H1 (cell line): ENCODE data around the gene KRT35. TPM values are rescaled to one million over a fixed set of nuclear protein-coding genes. Genes with fewer than 3 reads are reported as not detected.

Experiments used
- CTCF ChIA-PET: fragments of 300-600 bp; sonication (Branson Sonifier 250); formaldehyde crosslinking; loops from one replicate; lab custom pipeline; 2021; ENCODE audit not compliant: partially characterized antibody; lab: Charles Lee
- POLR2A ChIA-PET: fragments of 300-600 bp; sonication (Branson Sonifier 250); formaldehyde crosslinking; loops from one replicate; lab custom pipeline; 2021; ENCODE audit warnings: inconsistent platforms; ENCODE audit not compliant: partially characterized antibody; lab: Charles Lee
- DNase-seq, 2 experiments: peaks; one replicate each; pipeline versions ENCODE4 v3.0.0 to v3.0.0-alpha.2; 2010 to 2022; ENCODE audit warnings: low spot score in 2 of 2, low read depth in 1 of 2, mixed read lengths in 1 of 2
- FAIRE-seq: peaks from 2 replicates; lab custom pipeline; 2011; peaks lifted over from hg19 to GRCh38; lab: Jason Lieb, UNC
- H2AFZ ChIP-seq: 2 replicates; pipeline ENCODE4 v1.8.1; 2012; ENCODE audit warnings: low read length, inconsistent platforms
- H2AK5ac ChIP-seq: 2 replicates; pipeline ENCODE4 v1.6.1; 2013; ENCODE audit warnings: low read depth, low read length
- H2BK120ac ChIP-seq: replicated peaks from 2 replicates; pipeline ENCODE3; 2013; ENCODE audit warnings: low read depth, low read length, inconsistent platforms
- H2BK12ac ChIP-seq: 2 replicates; pipeline ENCODE4 v1.6.1; 2013; ENCODE audit warnings: low read depth, low read length
- H2BK15ac ChIP-seq: 2 replicates; pipeline ENCODE4 v1.6.1; 2013; ENCODE audit warnings: low read length
- H2BK20ac ChIP-seq: 2 replicates; pipeline ENCODE4 v1.6.1; 2013; ENCODE audit warnings: low read length
- H2BK5ac ChIP-seq: 2 replicates; pipeline ENCODE4 v1.6.1; 2013; ENCODE audit warnings: low read depth, low read length
- H3K14ac ChIP-seq: 2 replicates; pipeline ENCODE4 v1.6.1; 2013; ENCODE audit warnings: inconsistent platforms; ENCODE audit not compliant: insufficient read length
- H3K18ac ChIP-seq: 2 replicates; pipeline ENCODE4 v1.6.1; 2013; ENCODE audit warnings: low read length; ENCODE audit errors: extremely low read depth
- H3K23ac ChIP-seq: 2 replicates; pipeline ENCODE4 v1.6.1; 2013; ENCODE audit warnings: inconsistent platforms; ENCODE audit not compliant: insufficient read length
- H3K23me2 ChIP-seq: 2 replicates; pipeline ENCODE4 v1.6.1; 2013; ENCODE audit warnings: low read depth, low read length
- H3K27ac ChIP-seq: 2 replicates; pipeline ENCODE4 v1.6.1; 2011; ENCODE audit warnings: low read depth, low read length, inconsistent platforms
- H3K27me3 ChIP-seq, 4 experiments: replicated peaks in 1 of 4; 1 replicate in 1 of 4; 2 replicates in 3 of 4; pipeline versions ENCODE4 v1.6.1 to v1.8.1; 2011 to 2013; ENCODE audit warnings: low read length in 3 of 4, mild to moderate bottlenecking in 3 of 4, inconsistent platforms in 2 of 4, mixed read lengths in 2 of 4, moderate library complexity in 1 of 4; ENCODE audit not compliant: control insufficient read depth in 3 of 4, insufficient read depth in 3 of 4; ENCODE audit errors: extremely low read depth in 1 of 4
- H3K36me3 ChIP-seq, 4 experiments: 2 replicates each; pipeline versions ENCODE4 v1.6.1 to v1.8.1; 2011 to 2013; ENCODE audit warnings: mild to moderate bottlenecking in 4 of 4, low read length in 3 of 4, moderate library complexity in 2 of 4, control low read depth in 1 of 4, inconsistent platforms in 1 of 4; ENCODE audit not compliant: insufficient read depth in 4 of 4, control insufficient read depth in 2 of 4
- H3K4ac ChIP-seq: replicated peaks from 2 replicates; pipeline ENCODE3; 2013; ENCODE audit warnings: low read length, low read depth, mixed read lengths, inconsistent platforms; ENCODE audit not compliant: insufficient read length
- H3K4me1 ChIP-seq, 4 experiments: replicated peaks in 1 of 4; 1 replicate in 1 of 4; 2 replicates in 3 of 4; pipeline versions ENCODE4 v1.6.1 to v1.8.1; 2011 to 2013; ENCODE audit warnings: low read length in 3 of 4, inconsistent platforms in 2 of 4, mixed read lengths in 1 of 4; ENCODE audit not compliant: insufficient read depth in 4 of 4, control insufficient read depth in 3 of 4
- H3K4me2 ChIP-seq, 2 experiments: 2 replicates each; pipeline versions ENCODE4 v1.6.1 to v1.8.1; 2011 to 2013; ENCODE audit warnings: low read depth in 2 of 2, low read length in 2 of 2, control low read depth in 1 of 2, inconsistent platforms in 1 of 2, mild to moderate bottlenecking in 1 of 2; ENCODE audit not compliant: insufficient read depth in 1 of 2
- H3K4me3 ChIP-seq, 4 experiments: fragments of 200-600, 300-600 bp in 1 of 4; sonication (generic), shearing (Covaris generic), sonication (Bioruptor Twin) in 1 of 4; 2 replicates each; pipeline versions ENCODE4 v1.5.1 to v1.8.1; 2011 to 2016; ENCODE audit warnings: low read length in 4 of 4, low read depth in 3 of 4, control low read depth in 2 of 4, inconsistent platforms in 2 of 4, mild to moderate bottlenecking in 2 of 4, mixed read lengths in 1 of 4, moderate library complexity in 1 of 4; ENCODE audit not compliant: insufficient read depth in 2 of 4; ENCODE audit errors: extremely low read depth in 1 of 4
- H3K56ac ChIP-seq: replicated peaks from 2 replicates; pipeline ENCODE3; 2013; ENCODE audit warnings: low read depth, mild to moderate bottlenecking, mixed read lengths, low read length, inconsistent platforms; ENCODE audit not compliant: insufficient read length
- H3K79me1 ChIP-seq: 2 replicates; pipeline ENCODE4 v1.6.1; 2013; ENCODE audit warnings: low read depth, low read length, control low read depth
- H3K79me2 ChIP-seq, 2 experiments: 2 replicates each; pipeline versions ENCODE4 v1.6.1 to v1.8.1; 2012 to 2013; ENCODE audit warnings: low read length in 2 of 2, mild to moderate bottlenecking in 2 of 2, inconsistent platforms in 1 of 2; ENCODE audit not compliant: insufficient read depth in 2 of 2, control insufficient read depth in 1 of 2
- H3K9ac ChIP-seq, 4 experiments: replicated peaks in 1 of 4; 1 replicate in 1 of 4; 2 replicates in 3 of 4; pipeline versions ENCODE4 v1.6.1 to v1.8.1; 2011 to 2013; ENCODE audit warnings: low read depth in 3 of 4, low read length in 3 of 4, control low read depth in 2 of 4, mild to moderate bottlenecking in 2 of 4, moderate library complexity in 2 of 4, inconsistent platforms in 1 of 4; ENCODE audit errors: extremely low read depth in 1 of 4
- H3K9me3 ChIP-seq, 2 experiments: 2 replicates each; pipeline versions ENCODE4 v1.6.1 to v1.8.1; 2012 to 2013; ENCODE audit warnings: mild to moderate bottlenecking in 2 of 2, moderate library complexity in 2 of 2, control low read depth in 1 of 2, inconsistent platforms in 1 of 2, low read depth in 1 of 2, low read length in 1 of 2, mixed read lengths in 1 of 2; ENCODE audit not compliant: insufficient read depth in 2 of 2
- H4K20me1 ChIP-seq, 2 experiments: replicated peaks in 1 of 2; 2 replicates each; pipeline versions ENCODE3 to v1.8.1; 2011 to 2013; ENCODE audit warnings: inconsistent platforms in 2 of 2, low read length in 2 of 2, mild to moderate bottlenecking in 1 of 2; ENCODE audit not compliant: insufficient read depth in 2 of 2, control insufficient read depth in 1 of 2
- H4K5ac ChIP-seq: 2 replicates; pipeline ENCODE4 v1.6.1; 2013; ENCODE audit warnings: low read length, low read depth, mixed read lengths, inconsistent platforms; ENCODE audit not compliant: insufficient read length
- H4K8ac ChIP-seq: 2 replicates; pipeline ENCODE4 v1.8.0; 2013; ENCODE audit warnings: mild to moderate bottlenecking, moderate library complexity, low read length, inconsistent platforms; ENCODE audit not compliant: insufficient read depth; ENCODE audit errors: extremely low read depth
- H4K91ac ChIP-seq: replicated peaks from 2 replicates; pipeline ENCODE3; 2013; ENCODE audit warnings: low read length, mixed read lengths, inconsistent platforms; ENCODE audit not compliant: insufficient read length
- GABPA ChIP-seq: IDR thresholded peaks from 2 replicates; pipeline ENCODE4 v1.6.1; 2011; ENCODE audit warnings: mild to moderate bottlenecking, low read length, moderate library complexity, borderline replicate concordance; ENCODE audit not compliant: insufficient read depth
- HDAC2 ChIP-seq, 2 experiments: fragments of 300-600 bp in 1 of 2; sonication (generic) in 1 of 2; IDR thresholded peaks; 2 replicates each; pipeline ENCODE4 v1.6.1; 2011 to 2012; ENCODE audit warnings: low read depth in 2 of 2, low read length in 2 of 2, mild to moderate bottlenecking in 2 of 2, moderate library complexity in 2 of 2, borderline replicate concordance in 1 of 2, inconsistent platforms in 1 of 2
- HDAC6 ChIP-seq: IDR thresholded peaks from one replicate; pipeline ENCODE4 v1.7.1; 2012; ENCODE audit warnings: low read depth, mild to moderate bottlenecking, inconsistent platforms, low read length, moderate library complexity
- POLR2A ChIP-seq, 2 experiments: IDR thresholded peaks; 1 replicate in 1 of 2; 2 replicates in 1 of 2; pipeline ENCODE4 v1.6.1; 2011; ENCODE audit warnings: low read depth in 2 of 2, low read length in 2 of 2, mild to moderate bottlenecking in 2 of 2; ENCODE audit errors: control extremely low read depth in 1 of 2
- RBBP5 ChIP-seq: IDR thresholded peaks from 2 replicates; pipeline ENCODE4 v1.7.1; 2012; ENCODE audit warnings: low read depth, mild to moderate bottlenecking, inconsistent platforms, low read length, moderate library complexity, borderline replicate concordance
- SP2 ChIP-seq: IDR thresholded peaks from 2 replicates; pipeline ENCODE4 v1.6.1; 2012; ENCODE audit warnings: mild to moderate bottlenecking, low read length, inconsistent platforms
- TCF12 ChIP-seq: IDR thresholded peaks from 2 replicates; pipeline ENCODE4 v1.6.1; 2011; ENCODE audit warnings: low read depth, mild to moderate bottlenecking, low read length
- WGBS, 2 experiments: shearing (Covaris generic) in 1 of 2; methylation state at CpG; one replicate each; pipeline versions ENCODE4 v1.1.6 to v1.1.7; 2013 to 2015; ENCODE audit warnings: low lambda C conversion rate in 2 of 2, mixed read lengths in 2 of 2, inconsistent platforms in 1 of 2, low coverage in 1 of 2, missing lambda C conversion rate in 1 of 2; ENCODE audit not compliant: insufficient replicate concordance in 2 of 2, insufficient coverage in 1 of 2, insufficient read length in 1 of 2; ENCODE audit errors: extremely low coverage in 1 of 2, missing lambda C conversion rate in 1 of 2; 5-methylcytosine and 5-hydroxymethylcytosine counted together
- polyA plus RNA-seq, 7 experiments: library from polyadenylated mRNA; depleted of rRNA in 3 of 7; stranded (reverse) in 5 of 7; unstranded in 2 of 7; fragments of >200 nt in 5 of 7; fragments of 200-250 nt in 2 of 7; gene quantifications; 1 replicate in 5 of 7; 2 replicates in 1 of 7; 4 replicates in 1 of 7; pipeline versions ENCODE4 v1.2.1 to v1.2.3, GENCODE V29; 2011 to 2013; ENCODE audit warnings: missing spikeins in 2 of 7, mixed read lengths in 2 of 7
- total RNA-seq: library from RNA; stranded (reverse); fragmentation: NEBNext Ultra II Directional; extraction: Animal tissue kit (Norgen Biotek cat#: 25700); gene quantifications from 2 replicates; pipeline ENCODE4 v1.2.1, GENCODE V29; 2021
- TF ChIP-seq, protein P1 (sequence below): IDR thresholded peaks from 2 replicates; pipeline ENCODE4 v1.6.1; 2012; ENCODE audit warnings: inconsistent platforms

The KRT35 gene
- total and polyA plus RNA-seq, 2 of the 8 experiments (the other 6 are each of a cell fraction or from before 2014, with no cell fraction given), result not detected

DNA sequence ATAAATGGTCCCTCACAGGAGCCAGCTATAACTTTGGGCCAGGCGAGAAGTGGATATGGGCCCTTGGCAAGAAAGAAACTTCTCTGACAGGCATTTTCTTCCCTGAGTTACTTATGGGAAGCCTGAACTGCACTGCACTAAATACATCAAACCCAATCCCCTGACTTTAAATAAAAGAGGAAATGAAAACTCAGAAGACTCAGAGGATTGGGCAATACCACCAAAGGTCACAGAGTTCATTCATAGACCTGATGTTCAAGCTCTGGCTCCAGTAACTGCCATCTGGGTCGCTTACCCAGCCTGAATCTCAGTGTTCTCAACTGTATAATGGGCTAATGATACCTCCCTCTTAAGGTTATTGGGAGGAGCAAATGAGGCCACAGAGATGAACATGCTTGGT lies 815 bp downstream of the KRT35 start:
- CTCF ChIA-PET, result interaction anchor here (0.5 to 33.9 kb wide), 4 partner anchors 12 to 182 kb away, joined by 3 to 427 read pairs (median 51); partner anchors contain the start of gene KRT36
- no peaks in the 10 kb centered on the region for H3K23me2 ChIP-seq

More for the DNA sequence above, 815 bp downstream of the KRT35 start:
- no peak overlapping the region for H3K4ac ChIP-seq
- H2AK5ac ChIP-seq, result no peak overlapping the region
- H4K91ac ChIP-seq, result no peak overlapping the region
- H3K18ac ChIP-seq, result no peak overlapping the region
- no peak overlapping the region for H2BK12ac ChIP-seq
- no peak overlapping the region for H2BK5ac ChIP-seq
- no peaks in the 10 kb centered on the region for H3K36me3 ChIP-seq
- H3K9ac ChIP-seq, result no peak overlapping the region
- no peak overlapping the region for H2AFZ ChIP-seq
- 52% methylated on average over 2 of the region's 2 CpGs; no CpG with 5 or more reads in 1 of the 2 experiments for WGBS, 2 experiments
- no peak overlapping the region for H3K27ac ChIP-seq
- no peak for FAIRE-seq
- no peak overlapping the region for H2BK15ac ChIP-seq
- POLR2A ChIA-PET, result interaction anchor here (1.4 to 1.5 kb wide), 2 partner anchors 11 to 42 kb away, joined by 5 read pairs; no protein-coding TSS in a partner anchor
- H3K9me3 ChIP-seq, result no peaks in the 10 kb centered on the region
- H3K79me1 ChIP-seq, result no peaks in the 10 kb centered on the region
- no peaks in the 10 kb centered on the region; a peak in 2 of 7 replicates for H3K27me3 ChIP-seq
- no peak overlapping the region for H3K14ac ChIP-seq
- no peak overlapping the region for H4K5ac ChIP-seq
- H2BK120ac ChIP-seq, result no peak overlapping the region
- no peak overlapping the region for H3K4me3 ChIP-seq
- H3K4me2 ChIP-seq, result no peak overlapping the region
- no peak for DNase-seq
- H3K23ac ChIP-seq, result no peak overlapping the region
- no peaks in the 10 kb centered on the region for H4K20me1 ChIP-seq
- H4K8ac ChIP-seq, result no peak overlapping the region
- TF ChIP-seq TCF12 (no peak), SP2 (no peak), GABPA (no peak), HDAC2 (IDR thresholded peaks at IDR 0.05; ENCODE audit: borderline replicate concordance in 1 of 2, low read depth in 2 of 2, low read length in 2 of 2) (no peak), RBBP5 (no peak), POLR2A (IDR thresholded peaks at IDR 0.05; ENCODE audit: control extremely low read depth in 1 of 2, low read depth in 2 of 2, low read length in 2 of 2) (no peak), HDAC6 (no peak)
- TF ChIP-seq, protein P1, sequence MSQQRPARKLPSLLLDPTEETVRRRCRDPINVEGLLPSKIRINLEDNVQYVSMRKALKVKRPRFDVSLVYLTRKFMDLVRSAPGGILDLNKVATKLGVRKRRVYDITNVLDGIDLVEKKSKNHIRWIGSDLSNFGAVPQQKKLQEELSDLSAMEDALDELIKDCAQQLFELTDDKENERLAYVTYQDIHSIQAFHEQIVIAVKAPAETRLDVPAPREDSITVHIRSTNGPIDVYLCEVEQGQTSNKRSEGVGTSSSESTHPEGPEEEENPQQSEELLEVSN, result no peak
- H3K56ac ChIP-seq, result no peak overlapping the region
- no peaks in the 10 kb centered on the region for H3K79me2 ChIP-seq
- no peak overlapping the region for H2BK20ac ChIP-seq
- no peaks in the 10 kb centered on the region for H3K4me1 ChIP-seq
